Tibial nerve (tissue), 4 donors: ENCODE results near the gene GINS3.

ENCODE experiments used
- CTCF ChIP-seq, 5 experiments: fragments of 200-600 bp in 3 of 5; fragments of 450-650 bp in 2 of 5; sonication (generic) in 3 of 5; IDR thresholded peaks; one replicate each; pipeline ENCODE4 v1.5.1; 2016 to 2019; ENCODE audit warnings: antibody characterized with exemption in 5 of 5, mild to moderate bottlenecking in 3 of 5, moderate library complexity in 2 of 5
- EP300 ChIP-seq, 2 donors: sonication (generic); formaldehyde crosslinking; IDR thresholded peaks; one replicate each; pipeline ENCODE4 v1.6.1; 2017; ENCODE audit warnings: antibody characterized with exemption in 2 of 2, mild to moderate bottlenecking in 1 of 2
- POLR2A ChIP-seq, 2 donors: fragments of 450-650 bp; IDR thresholded peaks; one replicate each; pipeline ENCODE4 v1.6.1; 2017; ENCODE audit warnings: antibody characterized with exemption in 2 of 2, mild to moderate bottlenecking in 2 of 2, moderate library complexity in 2 of 2

- TF ChIP-seq CTCF (IDR thresholded peaks at IDR 0.05) (no peak), POLR2A (IDR thresholded peaks at IDR 0.05) (no peak), EP300 (IDR thresholded peaks at IDR 0.05) (no peak)
These were observed 26.3 kb downstream of the GINS3 start for GRCh38 chr16:58418601-58419000.
